Hematopoietic multipotent progenitor cell treated with erythropoietin and hydrocortisone succinate and interleukin-3 and kit ligand, for 8 days (in vitro differentiated cells): Measurements from ENCODE around the gene PIM3.
A peak's percentile ranks its signal among the peaks of the same experiment; 100 is the strongest.
"Not testable (repeated sequence)": the region's sequence is repeated elsewhere in the genome, so short reads cannot be mapped to it uniquely, and the experiment has no call there.

ENCODE experiments used
- DNase-seq: peaks from one replicate; pipeline ENCODE4 v3.0.0-alpha.2; 2015

The PIM3 gene

DNA sequence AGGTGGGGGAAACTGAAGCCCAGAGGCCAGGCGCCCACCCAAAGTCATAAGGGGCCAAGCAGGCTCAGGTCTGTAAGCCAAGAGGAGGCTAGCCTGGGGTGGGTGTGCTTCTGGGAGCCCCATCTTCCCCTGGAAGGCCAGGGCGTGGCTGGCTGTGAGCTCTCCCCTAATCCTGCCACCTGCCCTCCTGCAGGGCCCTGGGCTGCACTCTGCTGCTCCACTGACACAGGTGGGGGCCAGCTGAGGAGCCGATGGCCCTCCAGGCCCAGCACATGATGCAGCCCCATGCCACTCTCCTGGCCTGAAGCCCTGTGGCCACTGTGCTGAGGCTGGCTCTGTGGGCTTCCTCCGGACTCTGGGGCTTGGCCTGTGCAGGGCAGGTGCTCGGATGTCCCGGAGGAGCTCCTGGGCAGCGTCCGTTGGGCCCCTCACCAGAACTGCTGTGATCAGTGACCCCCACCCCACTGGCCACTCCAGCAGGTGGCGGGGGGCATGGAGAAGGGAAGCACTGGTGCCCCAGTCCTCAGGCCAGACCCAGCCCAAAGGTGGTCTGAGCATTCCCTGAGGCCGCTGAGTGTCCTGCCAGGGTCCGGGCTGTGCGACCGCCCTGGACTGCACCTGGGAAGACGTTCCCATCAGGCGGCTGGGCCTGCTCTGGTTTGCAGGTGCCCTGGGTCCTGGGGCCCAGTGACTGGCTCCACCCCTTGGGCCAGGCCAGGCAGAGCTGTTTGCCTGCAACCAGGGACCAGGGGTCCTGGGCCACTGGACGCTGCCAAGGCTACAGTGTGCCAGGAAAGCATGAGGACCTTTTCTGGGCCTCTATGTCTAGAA lies 8.5 kb downstream of the PIM3 start:
- DNase-seq, result no peak

GRCh38 chr22:49969751-49970527 lies 9.4 kb downstream of the PIM3 start:
- no peak for DNase-seq

DNA sequence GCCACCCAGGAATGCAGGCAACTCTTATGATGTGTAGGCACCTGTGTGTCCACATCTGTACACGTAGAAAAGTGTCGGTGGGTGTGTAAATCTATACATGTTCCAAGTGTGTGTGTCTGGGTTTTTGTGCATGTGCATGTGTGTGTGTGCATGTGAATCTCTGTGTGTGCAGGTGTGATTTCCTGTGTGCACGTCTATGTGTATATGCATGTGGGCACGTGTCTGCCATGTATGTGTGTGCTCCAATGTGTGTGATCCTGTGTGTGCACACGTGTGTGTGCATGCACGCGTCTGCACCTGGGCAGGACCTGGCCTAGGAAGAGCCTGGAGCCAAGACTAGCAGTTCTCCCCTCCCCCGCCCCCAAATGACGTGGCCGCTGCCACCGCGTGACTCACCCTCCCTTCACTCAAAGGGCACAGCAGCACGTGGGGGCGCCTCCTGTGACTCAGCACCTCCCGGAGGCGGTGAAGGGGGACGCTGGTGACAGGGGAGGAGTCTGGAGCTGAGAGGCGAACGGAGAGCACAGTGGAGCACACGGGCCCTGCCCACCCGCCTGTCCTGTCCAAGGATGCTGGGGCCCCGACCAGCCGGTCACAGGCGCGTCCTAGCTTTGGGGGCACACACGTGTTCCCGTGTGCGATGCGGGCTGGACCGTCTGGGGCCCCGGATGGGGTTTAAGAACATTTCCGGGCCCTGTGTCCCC lies 10.1 kb downstream of the PIM3 start:
- DNase-seq, result peak; percentile 98

DNA sequence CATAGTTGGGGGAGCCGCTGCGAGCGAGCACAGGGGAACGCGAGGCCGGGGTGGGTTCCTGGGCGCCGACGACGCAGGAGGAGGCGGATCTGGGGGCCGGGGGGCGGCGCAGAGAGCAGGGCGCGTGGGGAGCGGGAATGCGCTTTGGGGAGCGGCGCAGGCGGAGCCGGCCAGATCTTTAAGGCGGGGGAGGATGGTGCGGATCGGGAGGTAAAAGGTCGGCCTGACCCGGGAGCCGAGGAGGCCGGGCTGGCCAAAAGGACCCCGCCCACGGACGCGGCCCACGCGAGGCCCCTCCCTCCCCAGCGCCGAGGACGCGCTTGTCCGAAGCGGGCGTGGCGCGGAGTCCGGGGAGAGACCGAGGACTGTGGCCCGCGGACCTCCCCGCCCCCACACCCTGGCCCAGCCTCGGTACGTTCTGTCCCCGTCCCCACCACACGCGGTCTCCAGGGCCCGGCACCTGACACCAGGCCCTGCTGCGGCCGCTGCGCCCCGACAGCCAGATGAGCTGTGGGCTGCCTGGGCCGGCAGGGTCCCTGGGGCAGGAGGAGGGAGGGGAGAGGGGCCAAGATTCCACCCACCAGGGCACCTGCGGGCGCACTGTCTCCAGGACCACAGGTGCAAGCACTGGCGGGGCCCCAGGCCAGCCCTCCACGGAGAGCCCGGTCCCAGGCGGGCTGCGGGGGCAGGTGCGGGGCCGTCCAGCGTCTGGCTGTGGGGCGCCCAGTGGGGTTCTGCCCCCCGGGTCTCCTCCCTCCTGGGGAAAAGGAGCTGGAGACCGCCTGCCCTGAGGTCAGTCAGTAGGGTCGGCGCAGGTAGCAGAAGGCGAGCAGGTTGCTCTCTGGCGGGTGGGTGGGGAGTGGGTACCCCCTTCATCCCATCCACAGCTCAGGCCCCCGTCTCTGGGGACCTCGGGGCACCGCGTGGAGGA lies 10.9 kb downstream of the PIM3 start:
- peak; percentile 34 for DNase-seq

GRCh38 chr22:49972163-49973017 lies 11.8 kb downstream of the PIM3 start:
- DNase-seq, result no peak

DNA sequence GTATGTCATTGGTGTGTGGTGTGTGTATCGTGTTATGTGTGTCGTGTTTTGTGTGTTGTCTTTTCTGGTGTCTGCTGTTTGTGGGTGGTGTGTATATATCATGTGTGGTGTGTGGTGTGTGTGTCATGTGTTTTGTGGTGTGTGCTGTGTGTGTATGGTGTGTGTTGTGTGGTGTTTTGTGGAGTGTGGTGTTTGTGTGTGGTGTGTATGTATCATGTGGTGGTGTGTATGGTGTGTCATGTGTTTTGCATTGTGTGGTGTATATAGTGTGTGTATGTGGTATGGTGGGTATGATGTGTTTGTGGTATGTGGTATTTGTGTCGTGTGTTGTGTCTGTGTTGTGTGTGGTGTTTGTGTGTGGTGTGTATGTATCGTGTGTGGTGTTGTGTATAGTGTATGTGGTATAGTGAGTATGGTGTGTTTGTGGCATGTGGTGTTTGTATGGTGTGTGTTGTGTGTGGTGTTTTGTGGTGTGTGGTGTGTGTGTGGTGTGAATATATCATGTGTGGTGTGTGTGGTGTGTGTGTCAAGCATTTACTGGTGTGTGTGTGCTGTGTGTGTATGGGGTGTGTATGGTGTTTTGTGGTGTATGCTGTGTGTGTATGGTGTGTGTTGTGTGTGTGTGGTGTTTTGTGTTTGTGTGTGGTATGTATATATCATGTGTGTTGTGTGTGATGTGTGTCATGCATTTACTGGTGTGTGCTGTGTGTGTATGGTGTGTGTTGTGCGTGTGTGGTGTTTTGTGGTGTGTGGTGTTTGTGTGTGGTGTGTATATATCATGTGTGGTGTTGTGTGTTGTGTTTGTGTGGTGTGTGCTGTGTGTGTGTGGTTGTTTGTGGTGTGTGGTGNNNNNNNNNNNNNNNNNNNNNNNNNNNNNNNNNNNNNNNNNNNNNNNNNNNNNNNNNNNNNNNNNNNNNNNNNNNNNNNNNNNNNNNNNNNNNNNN lies 12.7 kb downstream of the PIM3 start:
- peak; percentile 16 for DNase-seq

DNA sequence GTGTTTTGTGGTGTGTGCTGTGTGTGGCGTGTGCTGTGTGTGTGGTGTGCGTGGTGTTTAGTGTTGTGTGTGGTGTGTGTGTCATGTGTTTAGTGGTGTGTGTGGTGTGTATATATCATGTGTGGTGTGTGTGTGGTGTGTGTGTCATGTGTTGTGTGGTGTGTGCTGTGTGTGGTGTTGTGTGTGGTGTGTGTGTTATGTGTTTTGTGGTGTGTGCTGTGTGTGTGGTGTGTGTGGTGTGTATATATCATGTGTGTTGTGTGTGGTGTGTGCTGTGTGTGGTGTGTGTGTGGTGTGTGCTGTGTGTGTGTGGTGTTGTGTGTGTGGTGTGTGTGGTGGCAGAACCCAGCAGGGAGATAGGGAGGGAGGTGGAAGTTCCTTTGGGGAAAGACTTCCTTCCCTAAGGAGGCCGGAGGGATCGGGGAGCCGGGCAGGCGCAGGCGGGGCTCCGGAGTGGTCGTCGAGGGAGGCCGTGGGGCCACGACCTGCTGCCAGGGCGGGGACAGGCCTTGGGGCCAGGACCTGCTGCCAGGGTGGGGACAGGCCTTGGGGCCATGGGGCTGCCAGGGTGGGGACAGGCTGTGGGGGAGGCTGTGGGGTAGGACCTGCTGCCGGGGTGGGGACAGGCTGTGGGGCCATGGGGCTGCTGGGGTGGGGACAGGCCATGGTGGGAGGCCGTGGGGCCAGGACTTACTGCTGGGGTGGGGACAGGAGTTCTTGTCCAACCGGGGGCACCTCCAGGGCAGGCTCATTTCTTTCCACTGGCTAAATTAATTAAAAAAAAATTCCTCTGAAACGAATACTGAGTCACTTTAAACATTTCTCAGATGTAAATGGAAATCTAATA lies 15.2 kb downstream of the PIM3 start:
- no peak for DNase-seq

DNA sequence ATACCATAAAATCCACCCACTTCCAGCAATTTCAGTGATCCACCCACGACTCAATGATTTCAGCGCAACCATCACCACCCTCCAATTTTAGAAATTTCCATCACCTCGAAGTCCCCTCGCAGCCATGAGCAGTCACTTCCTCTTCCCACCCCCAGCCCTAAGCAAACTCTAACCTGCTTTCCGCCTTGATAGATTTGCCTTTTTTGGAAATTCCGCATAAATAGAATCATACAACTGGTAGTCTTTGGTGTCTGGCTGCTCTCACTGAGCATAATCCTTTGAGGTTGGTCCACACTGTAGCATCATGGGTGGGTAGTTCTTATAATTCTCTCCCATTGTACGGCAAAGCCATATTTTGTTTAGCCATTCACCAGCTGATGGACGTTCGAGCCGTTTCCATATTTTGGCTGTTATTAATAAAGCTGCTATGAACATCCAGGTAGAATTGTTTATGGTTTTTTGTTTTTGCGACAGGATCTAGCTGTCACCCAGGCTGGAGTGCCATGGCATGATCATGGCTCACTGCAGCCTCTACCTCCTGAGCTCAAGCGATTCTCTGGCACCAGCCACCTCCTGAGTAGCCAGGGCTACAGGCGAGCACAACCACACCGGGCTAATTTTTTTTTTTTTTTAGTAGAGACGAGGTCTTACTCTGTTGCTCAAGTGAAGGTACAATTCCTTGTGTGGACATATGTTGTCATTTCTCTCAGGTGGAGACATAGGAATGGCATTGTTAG lies 16.0 kb downstream of the PIM3 start:
- no peak for DNase-seq

DNA sequence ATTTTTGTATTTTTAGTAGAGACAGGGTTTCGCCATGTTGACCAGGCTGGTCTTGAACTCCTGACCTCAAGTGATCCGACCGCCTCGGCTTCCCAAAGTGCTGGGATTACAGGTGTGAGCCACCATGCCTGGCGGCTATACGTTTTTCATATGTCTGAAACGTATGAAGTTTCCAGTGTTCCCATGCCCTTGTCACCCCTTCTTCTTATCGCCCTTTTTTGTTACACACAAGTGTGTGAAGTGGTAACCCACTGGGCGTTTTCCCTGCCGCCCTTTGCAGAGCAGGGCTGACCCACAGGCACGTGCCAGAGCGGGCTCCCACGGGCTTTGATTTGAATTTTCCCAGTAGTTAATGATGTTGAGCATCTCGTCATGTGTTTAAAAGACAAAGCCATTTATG lies 17.0 kb downstream of the PIM3 start:
- DNase-seq, result no peak

DNA sequence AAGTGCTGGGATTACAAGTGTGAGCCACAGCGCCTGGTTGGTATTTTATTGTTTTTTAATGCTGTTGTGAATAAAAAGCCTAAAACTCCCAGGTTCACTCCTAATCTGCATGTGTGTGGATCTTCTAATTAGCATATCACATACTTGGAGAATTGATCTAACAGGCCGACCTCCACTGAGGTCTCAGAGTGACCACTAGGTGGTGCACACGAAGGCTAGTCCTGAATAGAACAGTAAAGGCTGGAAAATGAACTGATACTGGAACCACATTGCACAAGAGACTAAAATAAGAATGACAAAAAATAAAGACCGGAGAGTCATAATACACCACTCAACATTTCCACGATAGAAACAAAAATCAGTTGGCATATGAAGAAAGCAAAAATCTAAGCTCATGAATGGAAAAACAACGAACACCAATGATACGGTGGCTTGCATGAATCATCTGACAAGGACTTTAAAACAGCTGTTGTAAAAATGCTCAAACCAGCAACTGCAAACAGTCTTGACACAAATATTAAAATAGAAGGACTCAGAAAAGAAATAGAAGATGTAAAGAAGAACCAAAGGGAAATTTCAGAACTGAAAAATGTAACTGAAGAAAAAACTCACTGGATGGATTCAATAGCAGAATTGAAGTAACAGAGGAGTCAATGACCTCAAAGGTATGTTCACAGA lies 19.2 kb downstream of the PIM3 start:
- peak; percentile 77 for DNase-seq

- DNase-seq, result not testable (repeated sequence)
Measured at GRCh38 chr22:49981799-49982198, 21.2 kb downstream of the PIM3 start.

DNA sequence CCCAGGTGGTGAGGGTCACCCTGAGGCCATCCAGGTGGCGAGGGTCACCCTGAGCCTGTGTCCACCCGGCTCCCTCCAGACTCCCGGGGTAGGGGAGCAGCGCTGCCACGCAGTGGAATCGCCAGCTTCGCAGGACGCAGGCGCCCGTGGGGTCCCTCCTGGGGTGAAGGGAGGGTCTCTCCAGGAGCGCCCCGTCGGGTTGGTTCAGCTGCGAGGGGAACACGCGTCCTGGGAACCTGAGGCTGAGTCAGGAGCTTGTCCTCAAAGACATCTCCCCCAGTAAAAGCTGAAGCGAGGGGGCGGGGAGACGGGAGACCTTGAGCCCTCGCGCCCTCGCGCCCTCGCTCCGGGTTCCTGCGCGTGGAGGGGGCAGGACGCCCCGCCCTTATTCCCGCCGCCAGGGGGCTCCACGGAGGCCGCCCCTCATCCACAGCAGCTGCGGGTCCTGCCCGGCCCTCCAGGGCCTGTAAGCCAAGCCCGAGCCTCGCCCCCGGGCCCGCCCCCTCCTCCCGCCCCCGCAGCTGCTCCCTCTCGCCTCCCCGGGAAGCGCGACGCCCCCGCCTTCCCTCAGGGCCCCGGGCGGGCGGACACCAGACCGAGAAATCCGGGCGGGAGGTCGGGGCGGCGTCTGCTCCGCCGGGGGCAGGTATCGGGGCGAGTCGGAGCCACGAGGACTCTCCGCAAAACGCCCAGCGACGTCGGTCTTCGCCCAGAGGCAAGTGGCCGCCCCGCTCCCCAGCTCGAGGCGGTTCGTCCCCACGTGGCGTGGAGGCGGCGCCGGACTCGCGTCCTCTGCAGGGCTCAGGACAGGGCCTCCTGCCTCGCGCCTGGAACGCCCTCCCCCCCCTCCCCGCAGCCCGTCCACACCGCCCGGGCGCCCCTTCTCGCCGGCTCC lies 22.8 kb downstream of the PIM3 start:
- DNase-seq, result no peak

GRCh38 chr22:49986325-49986724 lies 25.8 kb downstream of the PIM3 start:
- DNase-seq, result no peak

DNA sequence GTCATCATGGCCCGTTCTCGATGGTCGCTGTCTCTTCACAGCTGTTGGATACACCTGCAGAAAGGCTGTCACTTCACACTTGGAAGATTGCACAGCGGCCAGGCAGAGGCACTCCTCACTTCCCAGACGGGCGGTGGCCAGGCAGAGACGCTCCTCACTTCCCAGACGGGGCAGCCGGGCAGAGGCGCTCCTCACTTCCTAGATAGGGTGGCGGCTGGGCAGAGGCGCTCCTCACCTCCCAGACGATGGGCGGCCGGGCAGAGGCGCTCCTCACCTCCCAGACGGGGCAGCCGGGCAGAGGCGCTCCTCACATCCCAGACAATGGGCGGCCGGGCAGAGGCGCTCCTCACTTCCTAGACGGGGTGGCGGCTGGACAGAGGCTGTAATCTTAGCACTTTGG lies 29.3 kb downstream of the PIM3 start:
- DNase-seq, result not testable (repeated sequence)

- no peak for DNase-seq
Measured at GRCh38 chr22:49991167-49991566, 30.6 kb downstream of the PIM3 start.

DNA sequence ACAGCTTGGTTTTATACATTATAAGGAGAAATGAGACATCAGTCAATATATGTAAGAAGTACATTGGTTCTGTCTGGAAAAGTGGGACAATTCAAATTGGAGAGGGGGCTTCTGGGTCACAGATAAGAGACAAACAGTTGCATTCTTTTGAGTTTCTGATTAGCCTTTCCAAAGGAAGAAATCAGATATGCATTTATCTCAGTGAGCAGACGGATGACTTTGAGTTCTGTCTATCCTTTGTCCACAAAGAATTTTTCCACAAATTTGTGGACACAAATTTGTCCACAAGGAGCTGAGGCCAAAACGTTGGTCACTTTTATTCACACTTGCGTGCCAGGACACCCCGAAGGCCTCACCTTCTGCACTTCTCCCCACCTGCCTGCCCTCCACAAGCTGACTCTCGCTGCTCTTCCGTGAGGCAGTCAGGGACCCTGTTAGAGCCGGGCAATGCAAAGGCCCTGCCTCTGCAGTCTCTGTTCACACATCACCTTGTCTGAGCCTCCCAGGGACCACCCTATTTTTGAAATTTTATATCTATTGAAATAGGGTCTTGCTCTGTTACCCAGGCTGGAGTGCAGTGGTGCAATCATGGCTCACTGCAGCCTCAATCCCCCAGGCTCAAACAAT lies 31.4 kb downstream of the PIM3 start:
- DNase-seq, result no peak
